Measurements from ENCODE around the gene LAMC3. TPM values are rescaled to one million over a fixed set of nuclear protein-coding genes. Genes with fewer than 3 reads are reported as not detected.

Gene LAMC3
- total RNA-seq, 8 experiments from 2014 or later = 0.05 to 96.7 (median 0.35) TPM; not detected in 1

DNA sequence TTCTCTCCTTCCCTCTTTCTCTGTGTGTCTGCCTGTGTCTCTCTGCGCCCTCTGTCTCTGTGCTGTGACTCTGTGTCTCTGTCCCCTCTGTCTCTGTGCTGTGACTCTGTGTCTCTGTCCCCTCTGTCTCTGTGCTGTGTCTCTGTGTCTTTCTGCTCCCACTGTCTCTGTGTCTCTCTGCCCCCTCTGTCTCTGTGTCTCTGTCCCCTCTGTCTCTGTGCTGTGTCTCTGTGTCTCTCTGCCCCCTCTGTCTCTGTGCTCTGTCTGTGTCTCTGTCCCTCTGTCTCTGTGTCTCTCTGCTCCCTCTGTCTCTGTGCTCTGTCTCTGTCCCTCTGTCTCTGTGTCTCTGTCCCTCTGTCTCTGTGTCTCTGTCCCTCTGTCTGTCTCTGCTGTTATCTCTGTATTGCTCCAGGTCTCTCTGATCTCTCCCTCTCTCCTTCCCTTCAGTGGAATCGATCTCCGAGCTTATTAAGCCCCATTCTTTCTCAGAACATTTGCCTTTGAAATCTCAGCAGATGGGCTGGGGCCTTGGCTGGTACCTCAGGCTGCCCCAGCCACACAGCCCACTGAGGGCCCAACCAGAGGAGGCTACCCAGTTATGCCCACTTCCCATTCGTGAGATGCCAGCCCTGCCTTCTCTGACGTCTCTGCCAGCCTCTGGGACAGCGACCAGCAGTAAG is 36.6 kb upstream of the LAMC3 start:
- Histone ChIP-seq H3K4me1 (replicated peaks in 1 of 2) (peaks cover 7 to 16% of the 10 kb centered on the region in 2 donors), H3K4me3 (no peak overlapping the region), H3K27ac (peak overlapping the region in 1 of 2 donors; percentile 41)
- WGBS, 10 experiments = 33 to 100% (median 75%) methylated on average over 1 to 4 of the region's 6 CpGs; no CpG with 5 or more reads in 2 of the 10 experiments
- in situ Hi-C loops (cut with MboI; ENCODE audit: low pct_unique_long_range_greater_than_20kb in 2 of 9, low sequenced_read_pairs in 9 of 9, unreplicated experiment in 9 of 9) = no loop called here
- ATAC-seq (replicated peaks in 6 of 8) = no peak

DNA sequence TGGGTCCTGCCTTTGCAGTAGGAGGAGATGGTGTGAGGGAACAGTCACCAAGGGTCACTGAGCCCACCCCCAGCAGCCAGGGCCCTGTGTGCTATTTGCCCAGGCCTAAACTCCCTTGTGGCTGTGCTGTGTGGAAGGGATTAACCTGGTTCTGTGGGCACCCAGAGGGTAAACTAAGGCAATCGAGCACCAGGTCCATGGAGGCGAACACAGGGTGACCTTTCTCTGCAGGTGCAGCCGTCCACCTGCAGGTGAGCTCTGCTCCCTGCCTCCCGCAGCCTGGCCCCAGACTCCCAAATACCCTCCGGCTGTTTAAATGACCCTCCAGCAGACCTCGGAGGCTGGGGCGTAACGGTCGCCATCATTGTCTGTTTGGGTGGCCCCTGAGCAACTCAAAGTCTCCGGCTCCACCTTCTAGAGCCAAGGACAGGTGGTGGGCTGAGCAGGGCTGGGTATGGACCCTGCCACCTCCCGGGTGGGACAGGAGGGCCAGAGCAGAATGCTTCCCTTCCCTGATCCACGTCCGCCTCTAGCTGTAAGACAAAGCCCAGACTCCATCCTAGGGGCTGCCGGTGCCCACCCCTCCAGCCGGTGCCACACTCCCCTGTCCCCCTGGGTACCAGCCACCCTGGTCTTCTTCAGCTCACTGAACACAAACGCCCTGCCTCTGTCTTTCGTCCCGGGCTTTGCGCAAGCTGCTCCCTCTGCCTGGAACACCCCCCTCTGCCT is 35.9 kb upstream of the LAMC3 start:
- WGBS, 10 experiments = 59 to 80% methylated on average over 1 to 11 of the region's 19 CpGs; no CpG with 5 or more reads in 8 of the 10 experiments
- peak overlapping the region; percentile 41 to 62 for H3K27ac ChIP-seq
- peaks cover 7 to 16% of the 10 kb centered on the region in 2 donors for H3K4me1 ChIP-seq (replicated peaks in 1 of 2)
- in situ Hi-C loops (cut with MboI; ENCODE audit: low pct_unique_long_range_greater_than_20kb in 2 of 9, low sequenced_read_pairs in 9 of 9, unreplicated experiment in 9 of 9) = no loop called here
- peak in 1 of 8 experiments; percentile 2 for ATAC-seq (replicated peaks in 6 of 8)
- H3K4me3 ChIP-seq = no peak overlapping the region

DNA sequence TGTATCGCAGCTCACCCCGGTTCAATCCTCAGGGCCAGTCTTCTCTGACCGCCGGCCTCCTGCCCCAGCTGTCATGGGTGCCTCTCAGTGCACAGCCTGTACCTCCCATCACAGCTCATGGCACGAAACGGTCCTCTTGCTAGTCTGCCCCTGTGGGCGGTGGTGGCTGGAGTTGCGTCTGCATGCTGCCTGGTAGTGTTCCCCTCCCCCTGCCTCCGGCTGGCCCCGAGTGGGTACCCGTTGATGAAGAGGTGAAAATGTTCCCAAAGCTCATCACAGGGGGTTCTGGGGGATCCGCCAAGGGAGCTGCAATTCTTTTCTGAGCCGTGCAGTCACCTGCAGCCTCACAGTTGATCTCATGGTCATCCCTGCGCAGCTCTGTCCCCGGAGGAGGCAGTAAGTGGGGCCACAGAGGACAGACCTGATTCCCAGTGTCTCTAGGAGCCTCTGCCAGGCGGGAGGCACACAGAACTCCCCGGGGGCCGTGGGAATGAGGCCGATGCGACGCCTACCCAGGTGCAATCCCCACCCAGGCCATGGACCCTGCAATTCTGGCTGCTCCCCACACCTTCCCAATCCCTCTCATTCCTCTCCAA is 35.2 kb upstream of the LAMC3 start:
- Histone ChIP-seq H3K27ac (peak overlapping the region; percentile 45 to 62), H3K4me1 (replicated peaks in 1 of 2) (peaks cover 7 to 16% of the 10 kb centered on the region in 2 donors), H3K4me3 (no peak overlapping the region)
- WGBS, 10 experiments = 25 to 90% (median 47%) methylated on average over 2 to 8 of the region's 21 CpGs; no CpG with 5 or more reads in 6 of the 10 experiments
- in situ Hi-C loops (cut with MboI; ENCODE audit: low pct_unique_long_range_greater_than_20kb in 2 of 9, low sequenced_read_pairs in 9 of 9, unreplicated experiment in 9 of 9) = no loop called here
- peak in 4 of 8 experiments; percentile 37 to 70 (median 56) for ATAC-seq (replicated peaks in 6 of 8)

DNA sequence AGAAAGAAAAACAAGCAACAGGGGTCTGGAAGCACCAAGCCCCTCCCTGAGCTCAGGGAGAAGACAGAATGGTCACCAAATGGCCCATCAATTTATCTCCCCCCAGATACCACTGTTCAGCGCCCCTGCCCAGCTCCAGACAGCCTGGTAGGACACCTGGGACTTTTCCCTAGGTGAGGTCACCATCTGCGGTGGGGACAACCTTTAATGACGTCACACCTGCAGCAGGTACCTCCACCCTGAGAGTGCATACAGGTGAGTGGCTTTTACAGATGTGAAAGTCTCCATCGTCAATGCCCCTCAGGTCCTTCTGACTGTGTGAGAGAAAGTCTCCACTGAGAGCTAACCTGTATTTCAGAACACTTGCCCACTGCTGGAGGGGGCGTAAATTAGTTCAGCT is 34.3 kb upstream of the LAMC3 start:
- peaks cover 7 to 18% of the 10 kb centered on the region in 2 donors for H3K4me1 ChIP-seq (replicated peaks in 1 of 2)
- WGBS, 10 experiments = 20 to 100% (median 85%) methylated on average over 1 to 3 of the region's 5 CpGs; no CpG with 5 or more reads in 2 of the 10 experiments
- H3K4me3 ChIP-seq = no peak overlapping the region
- in situ Hi-C loops (cut with MboI; ENCODE audit: low pct_unique_long_range_greater_than_20kb in 2 of 9, low sequenced_read_pairs in 9 of 9, unreplicated experiment in 9 of 9) = loop anchor here in 4 of 9 experiments (25.0 kb wide), 3 partner anchors 112 to 262 kb away; partner anchors contain the start of gene AIF1L (in 1 of the 4)
- ATAC-seq (replicated peaks in 6 of 8) = no peak
- H3K27ac ChIP-seq = peak overlapping the region in 1 of 2 donors; percentile 62

DNA sequence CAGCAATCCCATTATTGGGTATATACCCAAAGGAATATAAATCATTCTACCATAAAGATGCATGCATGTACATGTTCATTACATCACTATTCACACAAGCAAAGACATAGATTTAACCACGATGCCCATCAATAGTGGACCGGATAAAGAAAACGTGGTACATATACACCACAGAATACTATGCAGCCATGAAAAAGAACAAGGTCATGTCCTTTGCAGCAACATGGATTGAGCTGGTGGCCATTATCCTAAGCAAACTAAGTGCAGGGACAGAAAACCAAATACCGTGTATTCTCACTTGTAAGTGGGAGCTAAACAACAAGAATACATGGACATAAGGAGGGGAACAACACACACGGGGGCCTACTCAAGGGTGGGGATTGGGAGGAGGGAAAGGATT is 33.8 kb upstream of the LAMC3 start:
- in situ Hi-C loops (cut with MboI; ENCODE audit: low pct_unique_long_range_greater_than_20kb in 2 of 9, low sequenced_read_pairs in 9 of 9, unreplicated experiment in 9 of 9) = loop anchor here in 4 of 9 experiments (25.0 kb wide), 3 partner anchors 112 to 263 kb away; partner anchors contain the start of gene AIF1L (in 1 of the 4)
- H3K4me1 ChIP-seq (replicated peaks in 1 of 2) = peaks cover 7 to 23% of the 10 kb centered on the region in 2 donors
- 75 to 100% (median 86%) methylated on average over 3 to 5 of the region's 5 CpGs; no CpG with 5 or more reads in 3 of the 10 experiments for whole genome bisulfite sequencing, 10 experiments
- H3K4me3 ChIP-seq = no peak overlapping the region
- ATAC-seq (replicated peaks in 6 of 8) = no peak
- H3K27ac ChIP-seq = peak overlapping the region in 1 of 2 donors; percentile 35

DNA sequence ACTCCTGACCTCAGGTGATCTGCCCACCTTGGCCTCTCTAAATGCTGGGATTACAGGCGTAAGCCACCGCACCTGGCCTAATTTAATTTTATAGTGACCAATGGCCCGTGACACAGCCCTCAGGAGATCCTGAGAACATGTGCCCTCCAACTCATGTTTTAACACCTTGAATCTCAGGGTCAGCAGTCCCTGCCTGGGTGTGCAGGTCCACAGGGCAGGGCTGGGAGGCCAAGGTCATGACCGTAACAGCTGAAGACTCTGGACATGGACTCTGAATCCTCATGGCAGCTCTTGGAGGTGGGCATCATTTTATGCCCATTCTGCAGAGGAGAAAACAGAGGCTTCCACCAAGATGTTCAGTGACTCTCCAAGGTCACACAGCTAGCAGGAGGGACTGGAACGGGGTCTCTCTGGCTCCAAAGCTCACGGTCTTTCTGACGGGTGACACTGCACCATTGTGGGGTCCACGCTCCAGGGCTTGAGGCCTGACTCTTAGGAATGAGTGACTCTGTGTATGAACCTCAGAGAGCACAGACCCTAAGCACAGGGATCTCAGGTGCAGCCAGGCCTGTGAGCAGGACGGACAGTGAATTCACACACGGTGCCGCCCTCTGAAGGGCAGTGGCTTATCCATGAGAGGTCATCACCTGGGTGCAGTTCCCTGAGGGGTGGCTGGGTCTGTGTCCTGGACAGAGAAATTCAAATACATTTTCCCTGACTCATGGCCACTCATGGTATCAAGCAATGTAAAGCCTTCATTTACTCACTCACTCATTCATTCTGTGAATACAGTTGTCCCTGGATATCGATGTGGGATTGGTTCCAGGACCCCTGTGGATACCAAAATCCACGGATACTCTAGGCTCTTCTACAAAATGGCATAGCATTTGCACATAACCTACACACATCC is 32.8 kb upstream of the LAMC3 start:
- H3K4me3 ChIP-seq = no peak overlapping the region
- peak overlapping the region; percentile 9 to 35 for H3K27ac ChIP-seq
- in situ Hi-C loops (cut with MboI; ENCODE audit: low pct_unique_long_range_greater_than_20kb in 2 of 9, low sequenced_read_pairs in 9 of 9, unreplicated experiment in 9 of 9) = loop anchor here in 4 of 9 experiments (25.0 kb wide), 3 partner anchors 111 to 264 kb away; partner anchors contain the start of gene AIF1L (in 1 of the 4)
- H3K4me1 ChIP-seq (replicated peaks in 1 of 2) = peaks cover 16 to 33% of the 10 kb centered on the region in 2 donors
- 50 to 83% (median 71%) methylated on average over 1 to 9 of the region's 13 CpGs; no CpG with 5 or more reads in 4 of the 10 experiments for WGBS, 10 experiments
- ATAC-seq (replicated peaks in 6 of 8) = no peak

DNA sequence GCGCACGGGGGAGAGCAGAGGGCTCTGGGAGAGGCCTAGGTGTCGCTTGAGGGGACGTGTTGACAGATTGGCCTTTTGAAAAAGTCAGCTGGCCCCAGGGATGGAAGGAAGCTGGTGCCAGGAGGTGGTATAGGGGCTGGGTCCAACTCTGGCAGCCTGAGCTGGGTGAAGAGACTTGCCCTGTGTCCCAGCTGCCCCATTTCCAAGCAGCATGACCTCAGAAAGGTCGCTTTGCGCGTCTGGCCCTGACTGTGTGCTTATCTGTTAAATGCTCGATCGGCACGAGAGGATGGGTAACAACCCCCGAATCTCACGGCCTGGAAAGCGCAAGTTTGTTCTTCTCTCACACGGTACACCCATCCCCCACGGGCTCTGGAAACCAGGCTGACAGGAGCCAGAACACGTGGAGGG is 31.2 kb upstream of the LAMC3 start:
- H3K27ac ChIP-seq = peak overlapping the region in 1 of 2 donors; percentile 59
- in situ Hi-C loops (cut with MboI; ENCODE audit: low pct_unique_long_range_greater_than_20kb in 2 of 9, low sequenced_read_pairs in 9 of 9, unreplicated experiment in 9 of 9) = loop anchor here in 4 of 9 experiments (25.0 kb wide), 3 partner anchors 109 to 266 kb away; partner anchors contain the start of gene AIF1L (in 1 of the 4)
- H3K4me1 ChIP-seq (replicated peaks in 1 of 2) = peaks cover 27 to 47% of the 10 kb centered on the region in 2 donors
- ATAC-seq (replicated peaks in 6 of 8) = no peak
- 33 to 85% (median 73%) methylated on average over 1 to 12 of the region's 16 CpGs; no CpG with 5 or more reads in 4 of the 10 experiments for WGBS, 10 experiments
- H3K4me3 ChIP-seq = no peak overlapping the region

DNA sequence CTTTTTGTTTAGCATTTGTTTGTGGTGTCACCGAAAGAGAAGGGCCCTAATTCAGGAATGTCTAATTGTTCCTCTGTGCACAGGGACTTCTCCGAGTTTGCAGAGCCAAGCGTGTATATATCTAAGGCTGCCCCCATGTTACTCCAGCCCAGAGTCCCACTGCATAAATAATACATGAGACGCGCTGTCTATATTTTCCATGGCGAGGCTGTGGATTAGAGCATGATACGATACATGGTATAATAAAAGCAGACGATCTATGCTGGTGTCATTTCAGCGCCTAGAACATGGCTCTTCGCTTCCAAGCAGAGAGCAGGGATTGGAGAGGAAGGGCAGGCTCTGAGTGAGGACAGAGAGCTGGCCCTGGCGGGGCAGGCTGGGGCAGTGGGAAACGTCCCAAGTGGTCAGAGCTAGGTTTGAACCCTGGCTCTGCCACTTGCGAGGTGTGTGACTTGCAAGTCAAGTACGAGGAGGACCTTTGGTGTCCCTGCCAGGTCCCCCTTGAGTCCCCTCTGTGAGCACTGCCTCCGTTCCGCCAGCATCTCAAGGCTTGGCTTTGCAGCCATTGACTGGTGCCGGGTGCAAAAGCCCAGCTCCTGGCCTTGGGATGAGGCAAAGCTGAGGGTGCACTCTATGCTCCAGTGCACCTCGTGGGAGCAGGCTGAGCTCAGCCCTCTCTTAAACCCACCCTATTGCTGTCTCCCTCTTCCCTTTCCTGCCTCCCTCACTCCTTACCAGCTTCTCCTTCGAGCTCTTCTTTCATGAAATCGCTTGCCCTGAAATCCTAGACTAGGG is 29.2 kb upstream of the LAMC3 start:
- 66 to 100% (median 88%) methylated on average over 1 to 12 of the region's 20 CpGs for WGBS, 10 experiments
- ATAC-seq (replicated peaks in 6 of 8) = no peak
- in situ Hi-C loops (cut with MboI; ENCODE audit: low pct_unique_long_range_greater_than_20kb in 2 of 9, low sequenced_read_pairs in 9 of 9, unreplicated experiment in 9 of 9) = loop anchor here in 4 of 9 experiments (25.0 kb wide), 3 partner anchors 108 to 267 kb away; partner anchors contain the start of gene AIF1L (in 1 of the 4)
- Histone ChIP-seq H3K4me3 (no peak overlapping the region), H3K27ac (peak overlapping the region; percentile 22 to 26), H3K4me1 (replicated peaks in 1 of 2) (peaks cover 44 to 50% of the 10 kb centered on the region in 2 donors)

DNA sequence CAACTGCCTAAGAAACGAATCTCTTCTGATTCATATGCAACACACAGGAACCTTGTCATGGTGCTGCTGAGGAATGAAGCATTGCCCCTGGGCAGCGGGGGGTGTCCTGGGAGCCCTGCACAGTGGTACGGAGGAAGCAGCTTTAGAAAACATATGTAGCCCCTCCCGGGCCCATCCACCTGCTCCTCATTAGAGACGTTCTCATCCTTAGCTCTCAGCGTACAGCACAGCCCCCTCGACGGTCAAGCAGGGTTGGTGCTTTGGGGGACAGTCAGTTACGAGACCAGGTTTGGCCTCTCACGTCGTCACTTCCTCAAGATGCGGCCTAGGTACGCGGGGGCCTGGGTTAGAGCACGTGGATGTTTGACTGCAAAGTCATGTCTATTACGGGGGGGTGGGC is 28.4 kb upstream of the LAMC3 start:
- Histone ChIP-seq H3K27ac (peak overlapping the region in 1 of 2 donors; percentile 50), H3K4me3 (no peak overlapping the region), H3K4me1 (replicated peaks in 1 of 2) (peaks cover 44 to 50% of the 10 kb centered on the region in 2 donors)
- no peak for ATAC-seq (replicated peaks in 6 of 8)
- 40 to 92% (median 65%) methylated on average over 1 to 11 of the region's 16 CpGs; no CpG with 5 or more reads in 4 of the 10 experiments for WGBS, 10 experiments
- in situ Hi-C loops (cut with MboI; ENCODE audit: low pct_unique_long_range_greater_than_20kb in 2 of 9, low sequenced_read_pairs in 9 of 9, unreplicated experiment in 9 of 9) = loop anchor here in 4 of 9 experiments (25.0 kb wide), 3 partner anchors 107 to 268 kb away; partner anchors contain the start of gene AIF1L (in 1 of the 4)

DNA sequence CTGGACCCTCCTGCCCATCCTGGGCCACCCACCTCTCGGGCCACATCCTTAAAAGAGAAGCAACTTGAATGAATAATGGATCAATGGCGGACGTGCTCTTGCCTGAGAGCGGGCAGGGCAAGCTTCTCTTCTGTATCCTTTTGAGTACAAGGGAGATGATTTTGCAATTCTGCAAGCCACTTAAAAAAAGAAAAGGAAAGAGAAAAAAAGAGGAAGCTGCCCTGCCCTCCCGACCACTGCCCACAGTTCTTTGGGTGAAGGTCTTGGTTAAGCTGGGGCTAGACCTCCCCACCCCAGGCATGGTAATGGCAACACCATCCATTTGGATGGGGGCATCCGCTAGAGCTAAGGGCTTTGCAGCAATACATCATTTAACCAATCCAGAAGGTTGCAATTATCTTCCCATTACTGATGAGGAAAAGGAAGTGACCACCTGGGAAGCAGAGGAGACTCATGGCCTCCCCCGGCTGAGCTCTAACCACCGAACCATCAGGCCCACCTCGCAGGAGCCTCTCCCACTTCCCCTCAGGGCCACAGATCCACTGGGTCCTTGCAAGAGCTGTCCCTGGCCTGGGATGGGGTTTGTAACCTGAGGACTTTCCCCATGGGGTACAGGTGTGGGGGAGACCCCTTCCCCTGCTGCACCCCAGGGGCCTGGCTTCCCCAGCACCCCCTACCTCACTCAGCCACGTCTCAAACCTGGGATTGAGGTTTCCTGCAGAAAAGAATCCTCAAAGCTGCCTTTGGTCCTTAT is 27.8 kb upstream of the LAMC3 start:
- ATAC-seq (replicated peaks in 6 of 8) = no peak
- in situ Hi-C loops (cut with MboI; ENCODE audit: low pct_unique_long_range_greater_than_20kb in 2 of 9, low sequenced_read_pairs in 9 of 9, unreplicated experiment in 9 of 9) = loop anchor here in 4 of 9 experiments (25.0 kb wide), 3 partner anchors 106 to 269 kb away; partner anchors contain the start of gene AIF1L (in 1 of the 4)
- Histone ChIP-seq H3K27ac (peak overlapping the region; percentile 44 to 77), H3K4me3 (no peak overlapping the region), H3K4me1 (replicated peaks in 1 of 2) (peaks cover 46 to 54% of the 10 kb centered on the region in 2 donors)
- WGBS, 10 experiments = 40 to 80% (median 69%) methylated on average over 1 to 6 of the region's 10 CpGs; no CpG with 5 or more reads in 6 of the 10 experiments

Data from motor neuron (in vitro differentiated cells).